ENCODE data around the gene FAM237A. TPM values are rescaled to one million over a fixed set of nuclear protein-coding genes. Genes with fewer than 3 reads are reported as not detected.

FAM237A gene
- total and polyA plus RNA-seq, 8 donors: not detected

DNA sequence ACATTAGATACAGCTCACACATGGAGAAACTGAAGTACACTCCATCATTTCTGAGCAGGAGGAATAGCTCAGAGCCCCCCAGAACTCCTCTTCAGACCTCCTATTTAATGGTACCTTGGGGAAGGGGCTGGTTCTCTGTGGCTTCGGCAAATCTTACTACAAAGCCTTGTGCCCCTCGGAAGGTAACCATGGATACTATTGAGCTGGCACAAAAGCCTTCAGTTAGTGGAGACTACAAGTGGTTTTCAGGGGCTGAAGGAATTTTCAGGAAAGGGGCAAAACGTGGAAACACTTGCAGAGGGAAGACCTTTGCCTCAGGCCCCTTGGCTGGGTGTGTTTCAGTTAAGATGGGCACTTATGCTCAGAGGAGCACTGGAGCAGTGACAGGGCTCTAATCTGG lies 1.1 kb upstream of the FAM237A start:
- no peak for TF ChIP-seq CTCF (IDR thresholded peaks at IDR 0.05)
- intact Hi-C loops (cut with DNase I): no loop called here
- H3K4me3 ChIP-seq: no peak overlapping the region
- DNase-seq (no peak), ATAC-seq (no peak)
- H3K27ac ChIP-seq: no peak overlapping the region
- no peaks in the 10 kb centered on the region for H3K36me3 ChIP-seq
- no peaks in the 10 kb centered on the region for H3K4me1 ChIP-seq
- H3K9me3 ChIP-seq: no peaks in the 10 kb centered on the region
- H3K27me3 ChIP-seq: peaks cover 17 to 42% of the 10 kb centered on the region in 2 donors

GRCh38 chr2:206647985-206648384 lies 5.7 kb downstream of the FAM237A start:
- TF ChIP-seq CTCF (IDR thresholded peaks at IDR 0.05): no peak
- peaks cover under 1 to 3% of the 10 kb centered on the region in 2 donors for H3K27me3 ChIP-seq
- DNase-seq: no peak
- no peak overlapping the region for H3K27ac ChIP-seq
- intact Hi-C loops (cut with DNase I): no loop called here
- no peaks in the 10 kb centered on the region for H3K4me1 ChIP-seq
- H3K4me3 ChIP-seq: no peak overlapping the region
- H3K36me3 ChIP-seq: no peaks in the 10 kb centered on the region
- no peaks in the 10 kb centered on the region for H3K9me3 ChIP-seq
- ATAC-seq: no peak

- intact Hi-C loops (cut with DNase I): no loop called here
- Histone ChIP-seq H3K27me3 (no peaks in the 10 kb centered on the region), H3K9me3 (peaks cover 0 to 4% of the 10 kb centered on the region in 2 donors), H3K4me1 (no peaks in the 10 kb centered on the region), H3K4me3 (no peak overlapping the region), H3K27ac (no peak overlapping the region), H3K36me3 (no peaks in the 10 kb centered on the region)
- DNase-seq (no peak), ATAC-seq (no peak)
- TF ChIP-seq CTCF (IDR thresholded peaks at IDR 0.05): no peak
Observed at GRCh38 chr2:206657087-206657486, 14.8 kb downstream of the FAM237A start.

GRCh38 chr2:206665251-206665650 lies 23.0 kb downstream of the FAM237A start:
- no peak for ATAC-seq

More at GRCh38 chr2:206665251-206665650, 23.0 kb downstream of the FAM237A start:
- Histone ChIP-seq H3K4me3 (no peak overlapping the region), H3K27ac (no peak overlapping the region), H3K9me3 (no peaks in the 10 kb centered on the region), H3K36me3 (no peaks in the 10 kb centered on the region), H3K4me1 (no peaks in the 10 kb centered on the region), H3K27me3 (peaks cover 0 to 5% of the 10 kb centered on the region in 2 donors)
- no peak for DNase-seq
- intact Hi-C loops (cut with DNase I): no loop called here
- TF ChIP-seq CTCF (IDR thresholded peaks at IDR 0.05): no peak

Data from left lung (tissue), 10 donors.